Measurements from ENCODE around the gene ZNF697.
"Not testable (repeated sequence)": the region's sequence is repeated elsewhere in the genome, so short reads cannot be mapped to it uniquely, and the experiment has no call there.

Gene ZNF697

GRCh38 chr1:119593805-119594204, 54.3 kb downstream of the ZNF697 start:
- no peak for TF ChIP-seq CTCF (conservative IDR thresholded peaks at IDR 0.05)
- no peak overlapping the region for H3K27ac ChIP-seq

- TF ChIP-seq CTCF (conservative IDR thresholded peaks at IDR 0.05), result no peak
- H3K27ac ChIP-seq, result no peak overlapping the region
These were observed 57.7 kb downstream of the ZNF697 start for GRCh38 chr1:119590393-119590792.

DNA sequence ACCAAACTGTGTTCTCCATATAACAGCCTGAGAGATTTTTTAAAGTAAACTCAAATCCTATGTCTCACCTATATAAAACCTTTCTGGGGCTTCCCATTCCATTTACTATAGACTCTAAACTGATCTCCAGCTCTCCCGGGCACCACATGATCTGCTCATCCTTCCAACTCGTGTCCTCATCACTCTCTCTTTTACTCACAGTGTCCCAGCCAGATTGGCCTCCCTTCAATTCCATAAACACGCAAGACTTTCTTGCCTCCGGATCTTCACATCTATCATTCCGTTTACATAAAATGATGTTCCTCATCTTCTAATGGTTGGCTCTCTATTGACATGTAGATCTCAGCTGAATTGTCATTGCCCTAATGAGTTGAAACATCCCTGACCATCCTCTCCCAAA, 59.4 kb downstream of the ZNF697 start:
- H3K27ac ChIP-seq, result no peak overlapping the region
- TF ChIP-seq CTCF (conservative IDR thresholded peaks at IDR 0.05), result no peak

GRCh38 chr1:119587341-119587740, 60.7 kb downstream of the ZNF697 start:
- no peak overlapping the region for H3K27ac ChIP-seq
- no peak for TF ChIP-seq CTCF (conservative IDR thresholded peaks at IDR 0.05)

- not testable (repeated sequence) for H3K27ac ChIP-seq
These were observed 62.3 kb downstream of the ZNF697 start for GRCh38 chr1:119585801-119586200.

DNA sequence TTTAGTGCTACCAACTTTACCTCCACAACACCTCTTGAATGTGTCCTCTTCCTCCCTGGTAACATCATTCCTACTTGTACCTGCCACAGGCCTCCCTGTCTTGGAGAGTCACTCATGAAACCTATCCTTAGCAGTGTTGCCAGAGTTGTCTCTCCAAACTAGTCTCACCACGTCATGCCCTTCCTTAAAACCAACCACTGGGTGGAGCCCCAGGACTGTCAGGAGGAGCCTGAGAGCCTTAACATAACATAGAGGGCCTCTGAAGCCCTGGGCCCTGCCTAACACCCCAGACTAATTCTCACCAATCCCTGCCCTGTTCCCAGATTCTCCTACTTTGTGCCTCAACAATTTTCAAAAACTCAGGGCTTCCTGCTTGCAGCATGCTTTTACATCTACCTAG, 65.3 kb downstream of the ZNF697 start:
- no peak overlapping the region for H3K27ac ChIP-seq
- TF ChIP-seq CTCF (conservative IDR thresholded peaks at IDR 0.05), result peak; percentile 66

DNA sequence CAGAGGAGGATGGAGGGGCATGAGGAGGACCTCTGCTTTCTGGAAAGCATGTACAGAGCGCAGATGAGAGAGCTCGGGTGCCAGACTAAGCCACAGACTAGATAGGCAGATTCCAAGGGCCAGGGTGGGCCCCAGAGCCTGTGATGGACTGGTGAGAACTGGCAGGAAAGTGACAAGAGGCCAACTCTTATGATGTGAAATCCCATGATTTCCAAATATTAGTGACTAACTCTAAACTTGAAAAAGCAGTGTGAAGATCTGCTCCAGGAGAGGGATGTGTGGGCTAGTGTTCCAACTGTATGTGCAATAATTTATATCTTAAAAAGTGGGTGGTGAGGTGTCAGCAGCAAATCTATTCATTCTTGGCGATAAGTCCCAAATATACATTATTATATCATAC, 67.0 kb downstream of the ZNF697 start:
- H3K27ac ChIP-seq, result not testable (repeated sequence)

DNA sequence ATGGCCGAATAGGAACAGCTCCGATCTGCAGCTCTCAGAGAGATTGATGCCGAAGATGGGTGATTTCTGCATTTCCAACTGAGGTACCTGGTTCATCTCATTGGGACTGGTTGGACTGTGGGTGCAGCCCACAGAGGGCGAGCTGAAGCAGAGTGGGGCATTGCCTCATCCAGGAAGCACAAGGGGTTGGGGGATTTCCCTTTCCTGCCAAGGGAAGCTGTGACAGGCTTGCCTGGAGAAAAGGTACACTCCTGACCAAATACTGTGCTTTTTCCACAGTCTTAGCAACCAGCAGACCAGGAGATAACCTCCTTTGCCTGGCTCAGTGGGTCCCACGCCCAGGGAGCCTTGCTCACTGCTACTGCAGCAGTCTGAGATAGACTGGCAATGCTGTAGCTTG, 74.2 kb downstream of the ZNF697 start:
- TF ChIP-seq CTCF (conservative IDR thresholded peaks at IDR 0.05), result no peak

GRCh38 chr1:119569930-119570622, 78.0 kb downstream of the ZNF697 start:
- H3K27ac ChIP-seq, result not testable (repeated sequence)

More for the DNA sequence above, 74.2 kb downstream of the ZNF697 start:
- H3K27ac ChIP-seq, result no peak overlapping the region

All from VCaP (cell line).